ENCODE results near the gene TRIM54. TPM values are rescaled to one million over a fixed set of nuclear protein-coding genes. Genes with fewer than 3 reads are reported as not detected.

TRIM54 gene
- polyA plus RNA-seq, 3 donors = not detected

- peaks cover 28% of the 10 kb centered on the region for H3K79me2 ChIP-seq (ENCODE audit: insufficient read depth, low read length)
- no peaks in the 10 kb centered on the region for H4K20me1 ChIP-seq (ENCODE audit: insufficient read depth, low read length)
- intact Hi-C loops (cut with micrococcal nuclease) = no loop called here
- H3K36me3 ChIP-seq (replicated peaks in 1 of 2; ENCODE audit: control insufficient read depth in 1 of 2, insufficient read depth in 2 of 2, low read length in 2 of 2) = peaks cover 16 to 27% of the 10 kb centered on the region in 2 donors
- peak; percentile 70 to 85 (median 80) for DNase-seq
- no peaks in the 10 kb centered on the region for H3K27me3 ChIP-seq (ENCODE audit: control insufficient read depth in 2 of 2, insufficient read depth in 2 of 2, low read length in 2 of 2)
- peak within 1 kb of the TSS; percentile 93 for H2AFZ ChIP-seq (ENCODE audit: insufficient read depth, low read depth, low read length, poor library complexity, severe bottlenecking)
- peak within 1 kb of the TSS; percentile 80 to 97 (median 88) for H3K4me3 ChIP-seq (replicated peaks in 1 of 3; ENCODE audit: low read depth in 2 of 3, low read length in 3 of 3)
- TF ChIP-seq CTCF (IDR thresholded peaks at IDR 0.05) = no peak
- peaks cover 32% of the 10 kb centered on the region for H3K4me1 Mint-ChIP-seq
- H3K36me3 Mint-ChIP-seq = peaks cover 16 to 27% of the 10 kb centered on the region in 2 donors
- H3K27me3 Mint-ChIP-seq (ENCODE audit: low read depth in 3 of 3) = no peaks in the 10 kb centered on the region
- H3K4me2 ChIP-seq (replicated peaks; ENCODE audit: extremely low read depth, low read length, poor library complexity, severe bottlenecking) = peak within 1 kb of the TSS; percentile 95
- peak within 1 kb of the TSS; percentile 77 to 94 for H3K27ac ChIP-seq (ENCODE audit: low read depth in 1 of 2, low read length in 2 of 2)
- H3K9me3 ChIP-seq (replicated peaks in 1 of 2; ENCODE audit: control insufficient read depth in 1 of 2, insufficient read depth in 1 of 2, low read length in 2 of 2) = no peaks in the 10 kb centered on the region
- peak within 1 kb of the TSS; percentile 84 for H3K9ac ChIP-seq (ENCODE audit: insufficient read depth, low read length, poor library complexity, severe bottlenecking)
- peaks cover 17 to 20% of the 10 kb centered on the region in 2 donors for H3K4me1 ChIP-seq (ENCODE audit: control insufficient read depth in 1 of 2, insufficient read depth in 2 of 2, low read length in 2 of 2)
- peak within 1 kb of the TSS; percentile 96 to 99 (median 98) for H3K27ac Mint-ChIP-seq
- peak within 1 kb of the TSS; percentile 90 to 97 for H3K4me3 Mint-ChIP-seq
- no peaks in the 10 kb centered on the region for H3K9me3 Mint-ChIP-seq
- WGBS (ENCODE audit: insufficient coverage) = under 1% methylated on average over 32 of the region's 39 CpGs
Observed at GRCh38 chr2:27322766-27323595, 40.8 kb downstream of the TRIM54 start, which contains the start of gene MPV17. Gene MPV17, minus strand, starts transcription at chr2:27323097. Its CDS starts 580 bp downstream, at chr2:27322517.

GRCh38 chr2:27323596-27324285 lies 41.5 kb downstream of the TRIM54 start:
- H3K4me3 ChIP-seq (replicated peaks in 1 of 3; ENCODE audit: low read depth in 2 of 3, low read length in 3 of 3) = peak overlapping the region; percentile 80 to 97 (median 88)
- peaks cover 17 to 20% of the 10 kb centered on the region in 2 donors for H3K4me1 ChIP-seq (ENCODE audit: control insufficient read depth in 1 of 2, insufficient read depth in 2 of 2, low read length in 2 of 2)
- no peak for TF ChIP-seq CTCF (IDR thresholded peaks at IDR 0.05)
- H3K36me3 Mint-ChIP-seq = peaks cover 23 to 28% of the 10 kb centered on the region in 2 donors
- peaks cover 28% of the 10 kb centered on the region for H3K79me2 ChIP-seq (ENCODE audit: insufficient read depth, low read length)
- peak overlapping the region; percentile 90 to 97 for H3K4me3 Mint-ChIP-seq
- DNase-seq = no peak
- WGBS (ENCODE audit: insufficient coverage) = 38% methylated on average over 1 of the region's 5 CpGs
- intact Hi-C loops (cut with micrococcal nuclease) = no loop called here
- H3K4me2 ChIP-seq (replicated peaks; ENCODE audit: extremely low read depth, low read length, poor library complexity, severe bottlenecking) = peak overlapping the region; percentile 95
- no peaks in the 10 kb centered on the region for H3K9me3 Mint-ChIP-seq
- no peaks in the 10 kb centered on the region for H3K27me3 ChIP-seq (ENCODE audit: control insufficient read depth in 2 of 2, insufficient read depth in 2 of 2, low read length in 2 of 2)
- H3K9ac ChIP-seq (ENCODE audit: insufficient read depth, low read length, poor library complexity, severe bottlenecking) = peak overlapping the region; percentile 84
- peak overlapping the region in 1 of 2 donors; percentile 94 for H3K27ac ChIP-seq (ENCODE audit: low read depth in 1 of 2, low read length in 2 of 2)
- H3K27ac Mint-ChIP-seq = peak overlapping the region; percentile 96 to 99 (median 98)
- peaks cover 32% of the 10 kb centered on the region for H3K4me1 Mint-ChIP-seq
- peaks cover 24 to 34% of the 10 kb centered on the region in 2 donors for H3K36me3 ChIP-seq (replicated peaks in 1 of 2; ENCODE audit: control insufficient read depth in 1 of 2, insufficient read depth in 2 of 2, low read length in 2 of 2)
- H4K20me1 ChIP-seq (ENCODE audit: insufficient read depth, low read length) = no peaks in the 10 kb centered on the region
- no peaks in the 10 kb centered on the region for H3K9me3 ChIP-seq (replicated peaks in 1 of 2; ENCODE audit: control insufficient read depth in 1 of 2, insufficient read depth in 1 of 2, low read length in 2 of 2)
- peak overlapping the region; percentile 93 for H2AFZ ChIP-seq (ENCODE audit: insufficient read depth, low read depth, low read length, poor library complexity, severe bottlenecking)
- no peaks in the 10 kb centered on the region for H3K27me3 Mint-ChIP-seq (ENCODE audit: low read depth in 3 of 3)

Data from CD14-positive monocyte (primary cell).